Activated naive CD4-positive, alpha-beta T cell treated with anti-CD3 and anti-CD28 coated beads, Interleukin-2, amount 10 ng/mL, durations not matched to agents 7 days and 5 days (primary cell): ENCODE data around the gene PRRT4.

Source experiments
- CTCF ChIA-PET: fragments of 350-600 bp; sonication (Branson Sonifier 250); formaldehyde crosslinking; loops from one replicate; lab custom pipeline; 2021; ENCODE audit warnings: antibody characterized with exemption; lab: Charles Lee
- DNase-seq: peaks from one replicate; pipeline ENCODE4 v3.0.0-alpha.2; 2020
- H3K27ac Mint-ChIP-seq: one replicate; pipeline ENCODE4 v1.8.0; 2021; ENCODE audit warnings: mild to moderate bottlenecking, moderate library complexity, mixed read lengths
- H3K27me3 Mint-ChIP-seq: one replicate; pipeline ENCODE4 v1.8.0; 2021; ENCODE audit warnings: mild to moderate bottlenecking, mixed read lengths
- H3K36me3 Mint-ChIP-seq: one replicate; pipeline ENCODE4 v1.8.0; 2021; ENCODE audit warnings: mixed read lengths
- H3K4me1 Mint-ChIP-seq: one replicate; pipeline ENCODE4 v1.8.0; 2021; ENCODE audit warnings: mixed read lengths
- H3K4me3 Mint-ChIP-seq: one replicate; pipeline ENCODE4 v1.8.0; 2021; ENCODE audit warnings: mild to moderate bottlenecking, moderate library complexity, mixed read lengths
- H3K9me3 Mint-ChIP-seq: one replicate; pipeline ENCODE4 v1.8.0; 2021; ENCODE audit warnings: mixed read lengths

Gene PRRT4

GRCh38 chr7:128378637-128379036 lies 17.1 kb upstream of the PRRT4 start:
- no peak for DNase-seq
- H3K4me3 Mint-ChIP-seq = no peak overlapping the region
- CTCF ChIA-PET = interaction anchor here (0.9 to 7.1 kb wide), 4 partner anchors 10 to 92 kb away, joined by 3 to 48 read pairs (median 4); no protein-coding TSS in a partner anchor
- H3K4me1 Mint-ChIP-seq = no peaks in the 10 kb centered on the region
- H3K9me3 Mint-ChIP-seq = no peaks in the 10 kb centered on the region
- no peak overlapping the region for H3K27ac Mint-ChIP-seq
- no peaks in the 10 kb centered on the region for H3K36me3 Mint-ChIP-seq
- H3K27me3 Mint-ChIP-seq = peaks cover 23% of the 10 kb centered on the region

- H3K4me1 Mint-ChIP-seq = no peaks in the 10 kb centered on the region
- no peak for DNase-seq
- CTCF ChIA-PET = interaction anchor here (0.6 to 7.1 kb wide), 5 partner anchors 8 to 85 kb away, joined by 3 to 48 read pairs (median 4); no protein-coding TSS in a partner anchor
- H3K36me3 Mint-ChIP-seq = no peaks in the 10 kb centered on the region
- no peak overlapping the region for H3K4me3 Mint-ChIP-seq
- H3K27me3 Mint-ChIP-seq = peaks cover 24% of the 10 kb centered on the region
- no peak overlapping the region for H3K27ac Mint-ChIP-seq
- H3K9me3 Mint-ChIP-seq = no peaks in the 10 kb centered on the region
Observed at GRCh38 chr7:128376077-128376476, 14.6 kb upstream of the PRRT4 start.

- Mint-ChIP-seq H3K9me3 (no peaks in the 10 kb centered on the region), H3K27ac (no peak overlapping the region), H3K27me3 (peaks cover 21% of the 10 kb centered on the region), H3K4me1 (no peaks in the 10 kb centered on the region), H3K36me3 (no peaks in the 10 kb centered on the region), H3K4me3 (no peak overlapping the region)
- CTCF ChIA-PET = interaction anchor here (1.2 to 3.7 kb wide), 4 partner anchors 8 to 24 kb away, joined by 3 to 25 read pairs (median 14); no protein-coding TSS in a partner anchor
- DNase-seq = no peak
Observed at GRCh38 chr7:128374041-128374440, 12.6 kb upstream of the PRRT4 start.

GRCh38 chr7:128373606-128374005 lies 12.1 kb upstream of the PRRT4 start:
- DNase-seq = no peak
- CTCF ChIA-PET = interaction anchor here (0.9 to 3.7 kb wide), 7 partner anchors 8 to 55 kb away, joined by 3 to 25 read pairs (median 5); no protein-coding TSS in a partner anchor
- Mint-ChIP-seq H3K4me1 (no peaks in the 10 kb centered on the region), H3K9me3 (no peaks in the 10 kb centered on the region), H3K27ac (no peak overlapping the region), H3K27me3 (peaks cover 17% of the 10 kb centered on the region), H3K4me3 (no peak overlapping the region), H3K36me3 (no peaks in the 10 kb centered on the region)

- Mint-ChIP-seq H3K27ac (no peak overlapping the region), H3K36me3 (no peaks in the 10 kb centered on the region), H3K4me1 (no peaks in the 10 kb centered on the region), H3K9me3 (no peaks in the 10 kb centered on the region), H3K4me3 (no peak overlapping the region), H3K27me3 (peaks cover 34% of the 10 kb centered on the region)
- DNase-seq = no peak
- CTCF ChIA-PET = interaction anchor here (1.4 to 3.7 kb wide), 2 partner anchors 16 to 23 kb away, joined by 3 to 24 read pairs; no protein-coding TSS in a partner anchor
Observed at GRCh38 chr7:128370491-128370890, 9.0 kb upstream of the PRRT4 start.

- H3K4me1 Mint-ChIP-seq = peaks cover 10% of the 10 kb centered on the region
- peaks cover 61% of the 10 kb centered on the region for H3K27me3 Mint-ChIP-seq
- CTCF ChIA-PET = interaction anchor here (0.9 to 1.1 kb wide), 2 partner anchors 9 to 21 kb away, joined by 3 read pairs; no protein-coding TSS in a partner anchor
- no peak overlapping the region for H3K27ac Mint-ChIP-seq
- no peaks in the 10 kb centered on the region for H3K9me3 Mint-ChIP-seq
- no peak overlapping the region for H3K4me3 Mint-ChIP-seq
- H3K36me3 Mint-ChIP-seq = no peaks in the 10 kb centered on the region
- no peak for DNase-seq
Observed at GRCh38 chr7:128366986-128367385, 5.5 kb upstream of the PRRT4 start.

GRCh38 chr7:128366300-128366699 lies 4.8 kb upstream of the PRRT4 start:
- Mint-ChIP-seq H3K4me3 (no peak overlapping the region), H3K27ac (no peak overlapping the region), H3K27me3 (peaks cover 64% of the 10 kb centered on the region), H3K9me3 (no peaks in the 10 kb centered on the region), H3K4me1 (peaks cover 14% of the 10 kb centered on the region), H3K36me3 (no peaks in the 10 kb centered on the region)
- CTCF ChIA-PET = interaction anchor here (0.9 to 1.1 kb wide), 4 partner anchors 15 to 58 kb away, joined by 3 to 4 read pairs (median 3); no protein-coding TSS in a partner anchor
- no peak for DNase-seq

GRCh38 chr7:128365432-128365831 lies 3.9 kb upstream of the PRRT4 start:
- H3K36me3 Mint-ChIP-seq = no peaks in the 10 kb centered on the region
- H3K4me1 Mint-ChIP-seq = peaks cover 21% of the 10 kb centered on the region
- H3K4me3 Mint-ChIP-seq = no peak overlapping the region
- DNase-seq = no peak
- CTCF ChIA-PET = interaction anchor here (1.0 to 1.1 kb wide), 2 partner anchors 16 to 18 kb away, joined by 3 to 4 read pairs; no protein-coding TSS in a partner anchor
- no peak overlapping the region for H3K27ac Mint-ChIP-seq
- H3K27me3 Mint-ChIP-seq = peaks cover 70% of the 10 kb centered on the region
- H3K9me3 Mint-ChIP-seq = no peaks in the 10 kb centered on the region

GRCh38 chr7:128364166-128364870 lies 2.8 kb upstream of the PRRT4 start:
- H3K4me3 Mint-ChIP-seq = no peak overlapping the region
- no peaks in the 10 kb centered on the region for H3K36me3 Mint-ChIP-seq
- no peak overlapping the region for H3K27ac Mint-ChIP-seq
- peaks cover 81% of the 10 kb centered on the region for H3K27me3 Mint-ChIP-seq
- H3K9me3 Mint-ChIP-seq = no peaks in the 10 kb centered on the region
- no peak for DNase-seq
- CTCF ChIA-PET = no interaction called here
- peaks cover 21% of the 10 kb centered on the region for H3K4me1 Mint-ChIP-seq

GRCh38 chr7:128363261-128363721 lies 1.8 kb upstream of the PRRT4 start:
- no peak for DNase-seq
- no peak overlapping the region for H3K27ac Mint-ChIP-seq
- no peaks in the 10 kb centered on the region for H3K36me3 Mint-ChIP-seq
- peaks cover 21% of the 10 kb centered on the region for H3K4me1 Mint-ChIP-seq
- peaks cover 92% of the 10 kb centered on the region for H3K27me3 Mint-ChIP-seq
- CTCF ChIA-PET = interaction anchor here (1.0 to 2.0 kb wide), 3 partner anchors 16 to 23 kb away, joined by 3 to 7 read pairs (median 5); no protein-coding TSS in a partner anchor
- no peaks in the 10 kb centered on the region for H3K9me3 Mint-ChIP-seq
- no peak overlapping the region for H3K4me3 Mint-ChIP-seq

GRCh38 chr7:128362670-128363069 lies 1.2 kb upstream of the PRRT4 start:
- H3K4me3 Mint-ChIP-seq = peak overlapping the region; percentile 74
- no peaks in the 10 kb centered on the region for H3K36me3 Mint-ChIP-seq
- DNase-seq = no peak
- H3K4me1 Mint-ChIP-seq = peaks cover 21% of the 10 kb centered on the region
- H3K27ac Mint-ChIP-seq = no peak overlapping the region
- no peaks in the 10 kb centered on the region for H3K9me3 Mint-ChIP-seq
- CTCF ChIA-PET = interaction anchor here (1.0 to 2.0 kb wide), 4 partner anchors 11 to 24 kb away, joined by 3 to 7 read pairs (median 4); no protein-coding TSS in a partner anchor
- H3K27me3 Mint-ChIP-seq = peaks cover 98% of the 10 kb centered on the region

GRCh38 chr7:128360359-128360678 lies 1.2 kb downstream of the PRRT4 start:
- CTCF ChIA-PET = interaction anchor here (1.1 kb wide), 1 partner anchor 9 kb away, joined by 4 read pairs; no protein-coding TSS in a partner anchor
- Mint-ChIP-seq H3K27ac (peak overlapping the region; percentile 43), H3K9me3 (no peaks in the 10 kb centered on the region), H3K4me1 (peaks cover 26% of the 10 kb centered on the region), H3K4me3 (no peak overlapping the region), H3K27me3 (peaks cover 93% of the 10 kb centered on the region), H3K36me3 (no peaks in the 10 kb centered on the region)
- DNase-seq = no peak

GRCh38 chr7:128359939-128360338 lies 1.6 kb downstream of the PRRT4 start:
- no peak for DNase-seq
- Mint-ChIP-seq H3K27ac (no peak overlapping the region), H3K4me3 (no peak overlapping the region), H3K4me1 (peaks cover 26% of the 10 kb centered on the region), H3K27me3 (peaks cover 92% of the 10 kb centered on the region), H3K9me3 (no peaks in the 10 kb centered on the region), H3K36me3 (no peaks in the 10 kb centered on the region)
- CTCF ChIA-PET = interaction anchor here (1.1 to 1.5 kb wide), 3 partner anchors 8 to 28 kb away, joined by 4 to 5 read pairs (median 4); no protein-coding TSS in a partner anchor

GRCh38 chr7:128359336-128359735 lies 2.2 kb downstream of the PRRT4 start:
- H3K27me3 Mint-ChIP-seq = peaks cover 92% of the 10 kb centered on the region
- H3K36me3 Mint-ChIP-seq = no peaks in the 10 kb centered on the region
- H3K9me3 Mint-ChIP-seq = no peaks in the 10 kb centered on the region
- CTCF ChIA-PET = interaction anchor here (1.4 to 1.5 kb wide), 2 partner anchors 22 to 28 kb away, joined by 4 to 5 read pairs; no protein-coding TSS in a partner anchor
- peaks cover 26% of the 10 kb centered on the region for H3K4me1 Mint-ChIP-seq
- DNase-seq = no peak
- no peak overlapping the region for H3K27ac Mint-ChIP-seq
- H3K4me3 Mint-ChIP-seq = no peak overlapping the region
